Natural killer cell (primary cell): ENCODE measurements around the gene ATF5. TPM values are rescaled to one million over a fixed set of nuclear protein-coding genes. Genes with fewer than 3 reads are reported as not detected.

ENCODE experiments used
- ATAC-seq, 3 donors: fragments of 150-1000 bp in 2 of 3; fragments of 200-7000 bp in 1 of 3; cut with Tn5 transposase; 1 replicate in 1 of 3; 2 replicates in 2 of 3; pipeline ENCODE4 v1.10.0; 2021; ENCODE audit warnings: mild to moderate bottlenecking in 2 of 3, moderate library complexity in 2 of 3
- DNase-seq, 2 donors: peaks; one replicate each; pipeline versions ENCODE4 v3.0.0 to v3.0.0-alpha.2; 2013 to 2021; ENCODE audit warnings: mixed read lengths in 1 of 2
- H3K27ac ChIP-seq: one replicate; pipeline ENCODE4 v1.5.1; 2013; ENCODE audit warnings: mild to moderate bottlenecking, low read length
- H3K27me3 ChIP-seq: one replicate; pipeline ENCODE4 v1.6.1; 2013; ENCODE audit warnings: low read length; ENCODE audit not compliant: control insufficient read depth, insufficient read depth
- H3K36me3 ChIP-seq: one replicate; pipeline ENCODE4 v1.6.1; 2013; ENCODE audit warnings: low read length; ENCODE audit not compliant: control insufficient read depth, insufficient read depth
- H3K4me1 ChIP-seq: one replicate; pipeline ENCODE4 v1.6.1; 2013; ENCODE audit warnings: low read length; ENCODE audit not compliant: control insufficient read depth, insufficient read depth
- H3K4me3 ChIP-seq: one replicate; pipeline ENCODE4 v1.5.1; 2013; ENCODE audit warnings: low read length
- H3K9me3 ChIP-seq: one replicate; pipeline ENCODE4 v1.6.1; 2013; ENCODE audit warnings: low read length; ENCODE audit not compliant: control insufficient read depth, insufficient read depth
- H3K27ac Mint-ChIP-seq, 2 donors: one replicate each; pipeline ENCODE4 v1.8.0; 2022; ENCODE audit warnings: mild to moderate bottlenecking in 2 of 2, mixed read lengths in 2 of 2, moderate library complexity in 1 of 2
- H3K27me3 Mint-ChIP-seq, 2 donors: one replicate each; pipeline ENCODE4 v1.8.0; 2022; ENCODE audit warnings: low read depth in 2 of 2, mixed read lengths in 2 of 2
- H3K36me3 Mint-ChIP-seq: one replicate; pipeline ENCODE4 v1.8.0; 2022; ENCODE audit warnings: mixed read lengths
- H3K4me1 Mint-ChIP-seq, 2 donors: one replicate each; pipeline ENCODE4 v1.8.0; 2022; ENCODE audit warnings: mixed read lengths in 2 of 2
- H3K4me3 Mint-ChIP-seq: one replicate; pipeline ENCODE4 v1.8.0; 2022; ENCODE audit warnings: mild to moderate bottlenecking, moderate library complexity, mixed read lengths
- H3K9me3 Mint-ChIP-seq, 2 donors: one replicate each; pipeline ENCODE4 v1.8.0; 2022; ENCODE audit warnings: mixed read lengths in 2 of 2
- WGBS: methylation state at CpG from one replicate; pipeline ENCODE4 v1.1.7; 2013; ENCODE audit warnings: missing lambda C conversion rate; ENCODE audit not compliant: insufficient coverage; 5-methylcytosine and 5-hydroxymethylcytosine counted together
- intact Hi-C: fragments of 100-400 bp; cut with micrococcal nuclease; formaldehyde crosslinking; loops from one replicate; pipeline ENCODE4 v1.14.2; 2022
- total RNA-seq, 4 donors: library from RNA; stranded (reverse); fragments of 120-200 nt in 1 of 4; gene quantifications; one replicate each; pipeline versions ENCODE4 v1.2.3 to v1.2.4, GENCODE V29; 2013 to 2022
- TF ChIP-seq, protein P1 (sequence below): fragments of 200-600 bp; IDR thresholded peaks from one replicate; pipeline ENCODE4 v1.8.0; 2022; ENCODE audit warnings: antibody characterized with exemption

Gene ATF5
- total RNA-seq, 3 donors from 2014 or later (not counting 1 experiment from before 2014, with no cell fraction given) = 11.7 to 15.4 (median 14.2) TPM

DNA sequence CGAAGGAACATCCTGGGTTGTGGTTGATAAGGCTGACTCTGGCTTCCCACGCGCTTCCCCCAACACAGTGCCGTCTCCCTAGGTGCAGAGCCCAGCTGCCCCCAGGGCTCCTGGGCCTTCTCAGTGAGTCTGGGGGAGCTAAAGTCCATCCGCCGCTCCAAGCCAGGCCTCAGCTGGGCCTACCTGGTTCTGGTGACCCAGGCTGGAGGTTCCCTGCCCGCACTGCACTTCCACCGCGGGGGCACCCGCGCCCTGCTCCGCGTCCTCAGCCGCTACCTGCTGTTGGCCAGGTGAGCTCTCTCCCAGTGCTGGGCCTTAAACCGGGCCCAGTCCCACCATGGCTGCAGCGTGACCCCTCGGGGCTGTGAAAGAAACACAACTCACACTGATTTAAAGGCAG, 47.8 kb upstream of the ATF5 start:
- intact Hi-C loops = no loop called here
- Mint-ChIP-seq H3K9me3 (no peaks in the 10 kb centered on the region), H3K4me1 (peaks cover 12 to 17% of the 10 kb centered on the region in 2 donors), H3K27ac (no peak overlapping the region), H3K4me3 (no peak overlapping the region), H3K36me3 (no peaks in the 10 kb centered on the region), H3K27me3 (no peaks in the 10 kb centered on the region)
- WGBS = 97% methylated on average over 16 of the region's 17 CpGs
- no peak for DNase-seq
- TF ChIP-seq, protein P1, sequence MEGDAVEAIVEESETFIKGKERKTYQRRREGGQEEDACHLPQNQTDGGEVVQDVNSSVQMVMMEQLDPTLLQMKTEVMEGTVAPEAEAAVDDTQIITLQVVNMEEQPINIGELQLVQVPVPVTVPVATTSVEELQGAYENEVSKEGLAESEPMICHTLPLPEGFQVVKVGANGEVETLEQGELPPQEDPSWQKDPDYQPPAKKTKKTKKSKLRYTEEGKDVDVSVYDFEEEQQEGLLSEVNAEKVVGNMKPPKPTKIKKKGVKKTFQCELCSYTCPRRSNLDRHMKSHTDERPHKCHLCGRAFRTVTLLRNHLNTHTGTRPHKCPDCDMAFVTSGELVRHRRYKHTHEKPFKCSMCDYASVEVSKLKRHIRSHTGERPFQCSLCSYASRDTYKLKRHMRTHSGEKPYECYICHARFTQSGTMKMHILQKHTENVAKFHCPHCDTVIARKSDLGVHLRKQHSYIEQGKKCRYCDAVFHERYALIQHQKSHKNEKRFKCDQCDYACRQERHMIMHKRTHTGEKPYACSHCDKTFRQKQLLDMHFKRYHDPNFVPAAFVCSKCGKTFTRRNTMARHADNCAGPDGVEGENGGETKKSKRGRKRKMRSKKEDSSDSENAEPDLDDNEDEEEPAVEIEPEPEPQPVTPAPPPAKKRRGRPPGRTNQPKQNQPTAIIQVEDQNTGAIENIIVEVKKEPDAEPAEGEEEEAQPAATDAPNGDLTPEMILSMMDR = no peak
- H3K36me3 ChIP-seq = peaks cover 53% of the 10 kb centered on the region
- H3K27me3 ChIP-seq = no peaks in the 10 kb centered on the region
- H3K27ac ChIP-seq = no peak overlapping the region
- no peak for ATAC-seq
- no peak overlapping the region for H3K4me3 ChIP-seq
- peaks cover 10% of the 10 kb centered on the region for H3K4me1 ChIP-seq
- no peaks in the 10 kb centered on the region for H3K9me3 ChIP-seq

DNA sequence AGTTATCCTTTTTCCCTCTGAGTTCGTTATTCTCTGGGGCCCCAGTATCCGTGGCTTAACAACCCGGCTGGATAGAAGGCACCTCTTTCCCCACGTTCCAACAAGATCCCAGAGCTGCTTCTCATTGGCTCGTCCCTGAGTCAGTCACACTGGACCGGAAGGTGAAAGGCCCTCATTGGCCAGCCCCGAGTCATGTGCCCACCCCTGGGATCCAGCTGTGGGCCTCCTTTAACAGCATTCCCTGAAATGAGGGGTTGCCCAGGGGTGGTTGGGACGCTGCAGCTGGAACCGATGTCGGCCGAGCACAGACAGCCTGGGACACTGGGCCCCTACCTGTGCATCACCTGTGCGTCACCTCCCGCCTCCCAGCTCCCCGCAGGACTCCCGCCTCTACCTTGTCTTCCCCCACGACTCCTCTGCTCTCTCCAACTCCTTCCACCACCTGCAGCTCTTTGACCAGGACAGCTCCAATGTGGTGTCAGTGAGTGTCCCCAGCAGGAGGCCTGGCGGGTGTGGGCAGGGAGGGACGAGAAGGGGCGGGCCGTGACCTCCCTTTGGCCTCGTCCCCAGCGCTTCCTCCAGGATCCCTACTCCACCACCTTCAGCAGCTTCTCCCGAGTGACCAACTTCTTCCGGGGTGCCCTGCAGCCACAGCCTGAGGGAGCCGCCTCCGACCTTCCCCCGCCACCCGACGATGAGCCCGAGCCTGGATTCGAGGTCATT, 47.2 kb upstream of the ATF5 start:
- Histone ChIP-seq H3K4me1 (peaks cover 10% of the 10 kb centered on the region), H3K9me3 (no peaks in the 10 kb centered on the region), H3K27me3 (no peaks in the 10 kb centered on the region), H3K4me3 (no peak overlapping the region), H3K27ac (no peak overlapping the region), H3K36me3 (peaks cover 53% of the 10 kb centered on the region)
- DNase-seq (no peak), ATAC-seq (no peak)
- H3K4me1 Mint-ChIP-seq = peaks cover 12 to 17% of the 10 kb centered on the region in 2 donors
- H3K9me3 Mint-ChIP-seq = no peaks in the 10 kb centered on the region
- intact Hi-C loops = no loop called here
- 96% methylated on average over 31 of the region's 31 CpGs for WGBS
- H3K27me3 Mint-ChIP-seq = no peaks in the 10 kb centered on the region
- H3K27ac Mint-ChIP-seq = no peak overlapping the region
- H3K4me3 Mint-ChIP-seq = no peak overlapping the region
- TF ChIP-seq, protein P1 = no peak
- H3K36me3 Mint-ChIP-seq = no peaks in the 10 kb centered on the region

DNA sequence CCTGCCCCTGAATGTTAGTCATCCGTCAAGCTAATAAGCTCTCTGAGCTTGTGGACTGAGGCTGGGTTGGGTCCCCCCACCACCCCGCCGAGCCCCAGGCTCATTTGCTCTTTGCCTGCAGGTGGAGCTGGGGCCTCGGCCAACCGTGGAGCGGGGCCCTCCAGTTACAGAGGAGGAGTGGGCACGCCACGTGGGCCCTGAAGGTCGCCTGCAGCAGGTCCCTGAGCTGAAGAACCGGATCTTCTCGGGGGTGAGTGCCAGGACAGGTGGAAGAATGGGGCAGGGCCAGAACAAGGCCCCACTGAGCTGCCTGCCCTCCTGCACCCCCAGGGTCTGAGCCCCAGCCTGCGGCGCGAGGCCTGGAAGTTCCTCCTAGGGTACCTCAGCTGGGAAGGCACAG, 46.4 kb upstream of the ATF5 start:
- Histone ChIP-seq H3K36me3 (peaks cover 53% of the 10 kb centered on the region), H3K27ac (no peak overlapping the region), H3K9me3 (no peaks in the 10 kb centered on the region), H3K4me3 (no peak overlapping the region), H3K4me1 (peaks cover 10% of the 10 kb centered on the region), H3K27me3 (no peaks in the 10 kb centered on the region)
- TF ChIP-seq, protein P1 = no peak
- Mint-ChIP-seq H3K36me3 (no peaks in the 10 kb centered on the region), H3K9me3 (no peaks in the 10 kb centered on the region), H3K4me3 (no peak overlapping the region), H3K4me1 (peaks cover 12 to 17% of the 10 kb centered on the region in 2 donors), H3K27ac (no peak overlapping the region), H3K27me3 (no peaks in the 10 kb centered on the region)
- 96% methylated on average over 14 of the region's 14 CpGs for WGBS
- DNase-seq = no peak
- no peak for ATAC-seq
- intact Hi-C loops = no loop called here

DNA sequence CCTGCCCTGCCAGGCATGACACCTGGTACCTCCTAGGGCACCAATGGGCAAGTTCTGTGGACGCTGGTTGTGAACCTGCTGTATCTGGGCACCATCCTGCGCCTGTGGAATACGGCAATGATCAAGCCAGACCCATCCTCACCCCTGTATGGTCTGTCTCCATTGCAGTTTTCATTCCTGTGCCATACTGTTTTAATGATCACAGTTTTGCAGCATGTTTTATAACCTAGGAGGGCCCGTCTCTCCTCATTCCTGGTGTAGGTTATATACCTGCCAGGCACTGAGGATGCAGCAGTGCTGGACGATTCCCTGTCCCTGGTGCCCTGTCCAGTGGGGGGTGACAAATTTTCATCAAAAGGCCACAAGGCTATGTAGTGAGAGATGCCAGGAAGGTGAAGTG, 45.9 kb upstream of the ATF5 start:
- peaks cover 8% of the 10 kb centered on the region for H3K4me1 ChIP-seq
- H3K4me3 ChIP-seq = no peak overlapping the region
- peaks cover 53% of the 10 kb centered on the region for H3K36me3 ChIP-seq
- Mint-ChIP-seq H3K9me3 (no peaks in the 10 kb centered on the region), H3K27me3 (no peaks in the 10 kb centered on the region), H3K36me3 (no peaks in the 10 kb centered on the region), H3K4me1 (peaks cover 10 to 13% of the 10 kb centered on the region in 2 donors), H3K27ac (no peak overlapping the region), H3K4me3 (no peak overlapping the region)
- TF ChIP-seq, protein P1 = no peak
- intact Hi-C loops = no loop called here
- H3K27ac ChIP-seq = no peak overlapping the region
- no peak for ATAC-seq
- DNase-seq = no peak
- no peaks in the 10 kb centered on the region for H3K9me3 ChIP-seq
- WGBS = 97% methylated on average over 5 of the region's 5 CpGs
- no peaks in the 10 kb centered on the region for H3K27me3 ChIP-seq
